Neural cell (in vitro differentiated cells): ENCODE data around the gene S1PR5.

Experiments
- EP300 ChIP-seq: fragments of 450-650 bp; conservative IDR thresholded peaks from 2 replicates; pipeline ENCODE4 v1.6.1; 2014; ENCODE audit warnings: antibody characterized with exemption, mild to moderate bottlenecking, moderate library complexity; ENCODE audit not compliant: poor library complexity, severe bottlenecking
- EZH2 ChIP-seq: fragments of 200-600, 300-800 bp; shearing (Covaris generic), sonication (generic); IDR thresholded peaks from 2 replicates; pipeline ENCODE4 v1.6.1; 2014; ENCODE audit warnings: antibody characterized with exemption, low read length, borderline replicate concordance, mild to moderate bottlenecking; ENCODE audit not compliant: insufficient read depth, poor library complexity, severe bottlenecking
- POLR2AphosphoS5 ChIP-seq: IDR thresholded peaks from 2 replicates; pipeline ENCODE4 v1.6.1; 2012
- TAF1 ChIP-seq: IDR thresholded peaks from 2 replicates; pipeline ENCODE4 v1.6.1; 2012; ENCODE audit warnings: low read depth
- TF ChIP-seq, protein P1 (sequence below): fragments of 450-650 bp; IDR thresholded peaks from 2 replicates; pipeline ENCODE4 v1.5.1; 2014; ENCODE audit warnings: antibody characterized with exemption, mild to moderate bottlenecking, moderate library complexity; ENCODE audit not compliant: poor library complexity, severe bottlenecking
- TF ChIP-seq, protein P2 (sequence below): IDR thresholded peaks from 2 replicates; pipeline ENCODE4 v1.6.1; 2012; ENCODE audit warnings: borderline replicate concordance

DNA sequence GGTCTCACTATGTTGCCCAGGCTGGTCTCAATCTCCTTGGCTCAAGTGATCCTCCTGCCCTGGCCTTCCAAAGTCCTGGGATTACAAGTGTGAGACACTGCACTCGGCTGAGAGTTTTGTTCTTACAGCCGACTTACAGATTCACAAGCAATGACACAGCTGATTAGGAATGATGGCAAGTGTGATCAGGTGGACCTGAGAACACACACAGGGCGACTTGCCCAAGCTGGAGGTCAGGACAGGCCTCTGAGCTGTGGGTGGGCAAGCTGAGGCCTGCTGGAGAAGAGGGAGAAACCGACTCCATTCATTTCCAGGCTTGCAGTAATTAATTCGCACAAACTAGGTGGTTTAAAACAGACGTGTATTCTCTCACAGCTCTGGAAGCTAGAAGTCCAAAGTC is 18.4 kb upstream of the S1PR5 start:
- TF ChIP-seq, protein P1, sequence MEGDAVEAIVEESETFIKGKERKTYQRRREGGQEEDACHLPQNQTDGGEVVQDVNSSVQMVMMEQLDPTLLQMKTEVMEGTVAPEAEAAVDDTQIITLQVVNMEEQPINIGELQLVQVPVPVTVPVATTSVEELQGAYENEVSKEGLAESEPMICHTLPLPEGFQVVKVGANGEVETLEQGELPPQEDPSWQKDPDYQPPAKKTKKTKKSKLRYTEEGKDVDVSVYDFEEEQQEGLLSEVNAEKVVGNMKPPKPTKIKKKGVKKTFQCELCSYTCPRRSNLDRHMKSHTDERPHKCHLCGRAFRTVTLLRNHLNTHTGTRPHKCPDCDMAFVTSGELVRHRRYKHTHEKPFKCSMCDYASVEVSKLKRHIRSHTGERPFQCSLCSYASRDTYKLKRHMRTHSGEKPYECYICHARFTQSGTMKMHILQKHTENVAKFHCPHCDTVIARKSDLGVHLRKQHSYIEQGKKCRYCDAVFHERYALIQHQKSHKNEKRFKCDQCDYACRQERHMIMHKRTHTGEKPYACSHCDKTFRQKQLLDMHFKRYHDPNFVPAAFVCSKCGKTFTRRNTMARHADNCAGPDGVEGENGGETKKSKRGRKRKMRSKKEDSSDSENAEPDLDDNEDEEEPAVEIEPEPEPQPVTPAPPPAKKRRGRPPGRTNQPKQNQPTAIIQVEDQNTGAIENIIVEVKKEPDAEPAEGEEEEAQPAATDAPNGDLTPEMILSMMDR = no peak
- TF ChIP-seq POLR2AphosphoS5 = no peak
- TF ChIP-seq EZH2 = no peak
- TF ChIP-seq, protein P2, sequence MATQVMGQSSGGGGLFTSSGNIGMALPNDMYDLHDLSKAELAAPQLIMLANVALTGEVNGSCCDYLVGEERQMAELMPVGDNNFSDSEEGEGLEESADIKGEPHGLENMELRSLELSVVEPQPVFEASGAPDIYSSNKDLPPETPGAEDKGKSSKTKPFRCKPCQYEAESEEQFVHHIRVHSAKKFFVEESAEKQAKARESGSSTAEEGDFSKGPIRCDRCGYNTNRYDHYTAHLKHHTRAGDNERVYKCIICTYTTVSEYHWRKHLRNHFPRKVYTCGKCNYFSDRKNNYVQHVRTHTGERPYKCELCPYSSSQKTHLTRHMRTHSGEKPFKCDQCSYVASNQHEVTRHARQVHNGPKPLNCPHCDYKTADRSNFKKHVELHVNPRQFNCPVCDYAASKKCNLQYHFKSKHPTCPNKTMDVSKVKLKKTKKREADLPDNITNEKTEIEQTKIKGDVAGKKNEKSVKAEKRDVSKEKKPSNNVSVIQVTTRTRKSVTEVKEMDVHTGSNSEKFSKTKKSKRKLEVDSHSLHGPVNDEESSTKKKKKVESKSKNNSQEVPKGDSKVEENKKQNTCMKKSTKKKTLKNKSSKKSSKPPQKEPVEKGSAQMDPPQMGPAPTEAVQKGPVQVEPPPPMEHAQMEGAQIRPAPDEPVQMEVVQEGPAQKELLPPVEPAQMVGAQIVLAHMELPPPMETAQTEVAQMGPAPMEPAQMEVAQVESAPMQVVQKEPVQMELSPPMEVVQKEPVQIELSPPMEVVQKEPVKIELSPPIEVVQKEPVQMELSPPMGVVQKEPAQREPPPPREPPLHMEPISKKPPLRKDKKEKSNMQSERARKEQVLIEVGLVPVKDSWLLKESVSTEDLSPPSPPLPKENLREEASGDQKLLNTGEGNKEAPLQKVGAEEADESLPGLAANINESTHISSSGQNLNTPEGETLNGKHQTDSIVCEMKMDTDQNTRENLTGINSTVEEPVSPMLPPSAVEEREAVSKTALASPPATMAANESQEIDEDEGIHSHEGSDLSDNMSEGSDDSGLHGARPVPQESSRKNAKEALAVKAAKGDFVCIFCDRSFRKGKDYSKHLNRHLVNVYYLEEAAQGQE = no peak
- TF ChIP-seq TAF1 = no peak
- no peak for TF ChIP-seq EP300
